WERI-Rb-1 (cell line): ENCODE data around the gene PLK5.

Source experiments
- DNase-seq: peaks from one replicate; pipeline ENCODE4 v3.0.0-alpha.2; 2020
- H3K27ac ChIP-seq: fragments of 250-450 bp; sonication (Bioruptor Pico); 2 replicates; pipeline ENCODE4 v1.5.1; 2020; ENCODE audit warnings: mild to moderate bottlenecking, moderate library complexity
- H3K27me3 ChIP-seq: fragments of 250-450 bp; sonication (Bioruptor Pico); 2 replicates; pipeline ENCODE4 v1.5.1; 2021; ENCODE audit warnings: mild to moderate bottlenecking, low read depth, moderate library complexity; ENCODE audit not compliant: insufficient read depth, severe bottlenecking
- H3K36me3 ChIP-seq: fragments of 250-450 bp; sonication (Bioruptor Pico); 2 replicates; pipeline ENCODE4 v1.5.1; 2020; ENCODE audit warnings: mild to moderate bottlenecking, moderate library complexity
- H3K4me3 ChIP-seq: 2 replicates; pipeline ENCODE4 v1.5.1; 2011; ENCODE audit warnings: low read depth, mild to moderate bottlenecking, control low read depth, low read length
- H3K9me3 ChIP-seq: fragments of 250-450 bp; sonication (Bioruptor Pico); 2 replicates; pipeline ENCODE4 v1.5.1; 2021; ENCODE audit warnings: mild to moderate bottlenecking, moderate library complexity; ENCODE audit not compliant: severe bottlenecking
- TF ChIP-seq, protein P1 (sequence below): IDR thresholded peaks from 2 replicates; pipeline ENCODE4 v1.5.1; 2011; ENCODE audit warnings: low read depth, mild to moderate bottlenecking, control low read depth, inconsistent platforms, low read length

PLK5 gene

DNA sequence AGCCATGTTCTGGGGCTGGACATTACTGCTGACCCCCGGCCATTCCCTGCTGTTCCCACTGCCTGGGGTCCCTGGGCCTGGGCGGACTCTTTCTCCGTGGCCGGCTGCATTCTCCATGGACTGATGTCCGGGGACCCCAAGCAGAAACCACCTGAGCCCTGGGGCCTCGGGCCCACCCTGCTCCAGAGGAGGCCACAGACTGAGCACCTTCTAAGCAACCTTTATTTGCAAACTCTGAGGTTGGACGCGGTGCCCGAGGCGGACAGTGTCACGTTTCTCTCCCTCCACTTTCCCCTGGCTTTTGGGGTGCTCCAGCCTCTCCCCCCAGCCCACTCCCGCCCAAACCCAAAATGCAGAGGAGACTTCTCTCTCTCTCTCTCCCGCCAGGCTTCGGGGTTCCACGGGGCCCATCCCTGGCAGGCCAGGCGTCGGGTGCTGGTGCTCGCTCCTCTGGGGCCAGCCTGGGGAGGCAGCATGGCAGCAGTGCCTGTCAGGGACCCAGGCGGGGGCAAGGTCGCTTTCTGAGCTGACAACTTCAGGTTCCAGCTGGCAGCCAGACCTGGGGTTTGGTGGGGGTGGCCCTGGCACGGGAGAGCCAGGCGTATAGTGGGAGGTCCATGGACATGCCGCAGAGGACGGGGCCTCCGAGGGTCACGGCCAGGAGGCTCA is 42.5 kb upstream of the PLK5 start:
- DNase-seq: no peak
- Histone ChIP-seq H3K36me3 (peaks cover 15% of the 10 kb centered on the region), H3K27ac (no peak overlapping the region), H3K4me3 (no peak overlapping the region), H3K27me3 (no peaks in the 10 kb centered on the region), H3K9me3 (no peaks in the 10 kb centered on the region)
- TF ChIP-seq, protein P1, sequence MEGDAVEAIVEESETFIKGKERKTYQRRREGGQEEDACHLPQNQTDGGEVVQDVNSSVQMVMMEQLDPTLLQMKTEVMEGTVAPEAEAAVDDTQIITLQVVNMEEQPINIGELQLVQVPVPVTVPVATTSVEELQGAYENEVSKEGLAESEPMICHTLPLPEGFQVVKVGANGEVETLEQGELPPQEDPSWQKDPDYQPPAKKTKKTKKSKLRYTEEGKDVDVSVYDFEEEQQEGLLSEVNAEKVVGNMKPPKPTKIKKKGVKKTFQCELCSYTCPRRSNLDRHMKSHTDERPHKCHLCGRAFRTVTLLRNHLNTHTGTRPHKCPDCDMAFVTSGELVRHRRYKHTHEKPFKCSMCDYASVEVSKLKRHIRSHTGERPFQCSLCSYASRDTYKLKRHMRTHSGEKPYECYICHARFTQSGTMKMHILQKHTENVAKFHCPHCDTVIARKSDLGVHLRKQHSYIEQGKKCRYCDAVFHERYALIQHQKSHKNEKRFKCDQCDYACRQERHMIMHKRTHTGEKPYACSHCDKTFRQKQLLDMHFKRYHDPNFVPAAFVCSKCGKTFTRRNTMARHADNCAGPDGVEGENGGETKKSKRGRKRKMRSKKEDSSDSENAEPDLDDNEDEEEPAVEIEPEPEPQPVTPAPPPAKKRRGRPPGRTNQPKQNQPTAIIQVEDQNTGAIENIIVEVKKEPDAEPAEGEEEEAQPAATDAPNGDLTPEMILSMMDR: no peak

DNA sequence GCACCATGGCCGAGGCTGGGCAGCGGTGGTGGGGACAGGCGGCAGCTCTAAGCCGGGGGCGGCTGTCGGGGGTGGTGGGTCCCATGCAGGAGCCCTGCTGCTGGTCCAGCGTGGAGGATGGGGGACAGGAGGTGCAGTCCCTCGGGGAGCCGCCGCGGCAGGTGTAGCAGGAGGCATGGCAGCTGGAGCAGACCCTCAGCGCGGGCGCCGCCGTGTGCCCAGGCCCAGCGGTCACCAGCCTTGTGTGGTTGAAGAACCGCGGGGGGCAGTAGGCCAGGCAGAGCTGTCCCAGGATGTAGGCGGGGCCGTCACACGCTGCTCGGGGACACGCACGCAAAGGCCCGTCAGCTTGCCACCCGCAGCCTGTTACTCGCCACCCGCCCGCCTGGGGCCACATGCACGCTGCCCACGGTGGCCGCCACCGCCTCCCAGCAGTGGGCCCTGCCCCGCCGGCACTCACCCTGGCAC is 42.0 kb upstream of the PLK5 start:
- no peak overlapping the region for H3K27ac ChIP-seq
- H3K9me3 ChIP-seq: no peaks in the 10 kb centered on the region
- H3K4me3 ChIP-seq: no peak overlapping the region
- TF ChIP-seq, protein P1: no peak
- peaks cover 11% of the 10 kb centered on the region for H3K36me3 ChIP-seq
- no peaks in the 10 kb centered on the region for H3K27me3 ChIP-seq
- DNase-seq: no peak

DNA sequence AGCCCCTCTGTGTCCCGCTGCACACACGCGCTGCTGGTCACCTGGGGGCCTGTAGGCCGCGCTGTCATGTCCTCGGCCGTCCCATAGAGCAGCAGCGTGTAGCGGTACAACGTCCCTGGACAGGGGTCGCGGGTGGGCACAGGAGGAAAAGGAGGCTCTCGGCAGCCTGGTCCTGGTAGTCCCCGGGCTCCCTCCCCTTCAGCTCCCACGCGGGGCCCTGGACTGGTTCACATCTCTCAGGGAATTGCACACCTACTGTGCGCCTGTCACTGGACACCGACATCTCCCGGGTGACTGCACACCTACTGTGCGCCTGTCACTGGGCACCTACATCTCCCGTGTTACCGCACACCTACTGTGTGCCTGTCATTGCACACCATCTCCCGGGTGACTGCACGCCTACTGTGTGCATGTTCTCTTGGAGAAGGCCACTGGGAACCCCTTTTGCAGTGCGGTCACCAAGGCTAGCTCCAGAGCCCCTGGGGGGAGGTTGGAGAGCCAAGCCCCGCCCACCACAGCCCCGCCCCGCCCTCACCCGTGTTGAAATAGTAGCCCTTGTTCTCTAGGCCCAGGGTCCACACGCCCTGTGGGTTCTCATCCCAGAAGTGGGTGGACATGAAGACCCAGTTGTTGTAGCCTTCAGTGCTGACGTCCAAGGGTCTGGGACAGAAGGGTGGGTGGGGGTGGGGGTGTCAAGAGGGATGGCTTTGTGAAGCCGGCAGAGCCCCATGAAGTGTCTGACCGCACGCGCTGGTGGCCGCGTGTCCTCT is 41.3 kb upstream of the PLK5 start:
- TF ChIP-seq, protein P1: no peak
- H3K9me3 ChIP-seq: no peaks in the 10 kb centered on the region
- no peak for DNase-seq

DNA sequence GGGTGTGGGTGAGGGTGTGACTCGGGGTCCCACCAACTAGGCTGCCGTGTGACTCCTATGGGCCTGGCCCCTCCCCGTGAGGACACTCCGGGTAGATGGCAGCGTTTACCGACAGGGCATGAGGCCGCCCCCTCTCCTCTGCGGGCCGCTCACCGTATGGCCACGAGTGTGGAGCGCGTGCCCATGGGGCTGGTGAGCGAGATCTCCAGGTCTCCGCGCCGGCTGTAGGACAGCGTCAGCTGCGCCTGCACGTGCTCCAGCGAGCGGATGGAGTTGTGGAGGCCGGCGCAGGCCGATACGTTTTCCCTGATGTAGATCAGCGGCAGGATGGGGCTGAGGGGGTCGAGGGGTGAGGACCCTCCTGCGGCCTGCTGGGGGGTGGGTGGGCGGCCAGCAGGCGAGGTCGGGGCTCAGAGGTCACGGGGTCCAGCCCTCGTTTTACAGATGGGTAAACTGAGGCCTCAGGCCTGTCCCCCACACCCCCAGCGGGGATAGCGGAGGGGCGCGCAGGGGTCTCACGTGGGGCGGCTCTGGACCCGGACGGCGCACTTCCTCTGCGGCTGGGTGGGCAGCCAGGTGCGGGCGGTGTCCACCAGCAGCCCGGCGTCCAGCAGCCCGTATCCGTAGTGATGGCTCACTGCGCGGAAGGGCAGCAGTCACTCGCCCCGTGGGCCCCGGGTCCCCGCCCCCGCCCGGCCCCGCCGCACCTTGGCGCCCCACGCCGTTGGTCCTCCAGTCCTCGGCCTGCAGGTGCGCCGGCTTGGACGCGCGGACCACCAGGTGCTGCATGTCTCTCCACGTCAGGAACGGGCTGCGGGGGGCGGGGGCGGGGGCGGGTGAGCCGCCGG is 40.5 kb upstream of the PLK5 start:
- H3K9me3 ChIP-seq: no peaks in the 10 kb centered on the region
- H3K4me3 ChIP-seq: no peak overlapping the region
- no peaks in the 10 kb centered on the region for H3K36me3 ChIP-seq
- no peaks in the 10 kb centered on the region for H3K27me3 ChIP-seq
- no peak for DNase-seq
- no peak overlapping the region for H3K27ac ChIP-seq
- TF ChIP-seq, protein P1: no peak

More for the DNA sequence above, 41.3 kb upstream of the PLK5 start:
- no peak overlapping the region for H3K27ac ChIP-seq
- H3K36me3 ChIP-seq: peaks cover 5% of the 10 kb centered on the region
- no peaks in the 10 kb centered on the region for H3K27me3 ChIP-seq
- no peak overlapping the region for H3K4me3 ChIP-seq

DNA sequence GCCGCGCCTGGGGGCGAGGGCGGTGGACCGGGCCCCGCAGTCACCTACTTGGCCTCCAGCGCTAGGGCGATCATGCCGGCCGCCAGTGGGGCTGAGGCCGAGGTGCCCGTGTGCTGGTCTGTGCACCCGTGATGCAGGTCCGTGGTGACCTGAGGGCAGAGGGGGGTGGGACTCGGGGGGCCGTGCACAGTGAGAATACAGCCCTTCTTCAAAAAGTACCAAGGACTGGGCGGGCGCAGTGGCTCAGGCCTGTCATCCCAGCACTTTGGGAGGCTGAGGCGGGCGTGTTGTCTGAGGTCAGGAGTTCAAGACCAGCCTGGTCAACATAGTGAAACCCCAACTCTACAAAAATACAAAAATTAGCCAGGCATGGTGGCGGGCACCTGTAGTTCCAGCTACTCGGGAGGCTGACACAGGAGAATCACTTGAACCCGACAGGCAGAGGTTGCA is 39.9 kb upstream of the PLK5 start:
- no peaks in the 10 kb centered on the region for H3K27me3 ChIP-seq

More for the DNA sequence above, 39.9 kb upstream of the PLK5 start:
- no peak overlapping the region for H3K4me3 ChIP-seq
- no peaks in the 10 kb centered on the region for H3K9me3 ChIP-seq
- H3K27ac ChIP-seq: no peak overlapping the region
- DNase-seq: no peak
- TF ChIP-seq, protein P1: no peak
- H3K36me3 ChIP-seq: no peaks in the 10 kb centered on the region
